IMR-90 (cell line): ENCODE measurements around the gene FFAR3. TPM values are rescaled to one million over a fixed set of nuclear protein-coding genes. Genes with fewer than 3 reads are reported as not detected.

Experiments used
- ATAC-seq: fragments of 200-7000 bp; cut with Tn5 transposase; 2 replicates; pipeline ENCODE4 v1.9.1; 2020; ENCODE audit warnings: low read depth, mild to moderate bottlenecking, moderate library complexity
- BruUV-seq: library from RNA; stranded (reverse); fragments of 400-500 nt; replicated peaks from 2 replicates; lab custom pipeline; 2021; lab: Mats Ljungman, UMichigan
- CTCF ChIA-PET: fragments of 300-600 bp; formaldehyde crosslinking; extraction: SDS; loops from one replicate; lab custom pipeline; 2021; ENCODE audit warnings: antibody characterized with exemption; lab: Yijun Ruan, JAX
- POLR2A ChIA-PET: fragments of 300-600 bp; sonication (Branson Sonifier 250); formaldehyde crosslinking; loops from one replicate; lab custom pipeline; 2022; ENCODE audit warnings: antibody characterized with exemption; ENCODE audit not compliant: unreplicated experiment; lab: Charles Lee
- DNase-seq: peaks from one replicate; pipeline ENCODE4 v3.0.0; 2013
- H2AFZ ChIP-seq: replicated peaks from 2 replicates; pipeline ENCODE3; 2013; ENCODE audit warnings: low read length, mild to moderate bottlenecking; ENCODE audit not compliant: poor library complexity
- H2AK5ac ChIP-seq: 2 replicates; pipeline ENCODE4 v1.6.1; 2013; ENCODE audit warnings: low read depth, low read length, inconsistent platforms
- H2AK9ac ChIP-seq: replicated peaks from 2 replicates; pipeline ENCODE3; 2013; ENCODE audit warnings: mild to moderate bottlenecking, low read depth, low read length, moderate library complexity; ENCODE audit not compliant: poor library complexity
- H2BK120ac ChIP-seq: 2 replicates; pipeline ENCODE4 v1.6.1; 2013; ENCODE audit warnings: low read depth, low read length, inconsistent platforms
- H2BK15ac ChIP-seq: 3 replicates; pipeline ENCODE4 v1.6.1; 2013; ENCODE audit warnings: low read depth, low read length, inconsistent platforms
- H2BK20ac ChIP-seq: 2 replicates; pipeline ENCODE4 v1.6.1; 2013; ENCODE audit warnings: low read depth, mild to moderate bottlenecking, inconsistent platforms, low read length, moderate library complexity
- H2BK5ac ChIP-seq: 2 replicates; pipeline ENCODE4 v1.6.1; 2013; ENCODE audit warnings: mild to moderate bottlenecking, low read depth, low read length, inconsistent platforms; ENCODE audit not compliant: poor library complexity, severe bottlenecking
- H3K14ac ChIP-seq: replicated peaks from 2 replicates; pipeline ENCODE4 v1.6.1; 2013; ENCODE audit warnings: low read depth, low read length, inconsistent platforms
- H3K18ac ChIP-seq: 2 replicates; pipeline ENCODE4 v1.6.1; 2013; ENCODE audit warnings: low read depth, low read length, control low read depth
- H3K23ac ChIP-seq: 2 replicates; pipeline ENCODE4 v1.6.1; 2013; ENCODE audit warnings: low read depth, low read length, inconsistent platforms
- H3K27ac ChIP-seq: 2 replicates; pipeline ENCODE4 v1.5.1; 2013; ENCODE audit warnings: mild to moderate bottlenecking, control low read depth, low read length; ENCODE audit not compliant: insufficient read depth
- H3K27me3 ChIP-seq: 2 replicates; pipeline ENCODE4 v1.6.1; 2013; ENCODE audit warnings: low read length; ENCODE audit not compliant: control insufficient read depth, insufficient read depth
- H3K36me3 ChIP-seq: 2 replicates; pipeline ENCODE4 v1.6.1; 2013; ENCODE audit warnings: low read length, mixed read lengths; ENCODE audit not compliant: control insufficient read depth, insufficient read depth
- H3K4ac ChIP-seq: 2 replicates; pipeline ENCODE4 v1.6.1; 2013; ENCODE audit warnings: low read depth, low read length, inconsistent platforms
- H3K4me1 ChIP-seq: 2 replicates; pipeline ENCODE4 v1.6.1; 2013; ENCODE audit warnings: low read length, mixed read lengths; ENCODE audit not compliant: control insufficient read depth, insufficient read depth
- H3K4me2 ChIP-seq: 2 replicates; pipeline ENCODE4 v1.6.1; 2013; ENCODE audit warnings: low read depth, mild to moderate bottlenecking, control low read depth, low read length, moderate library complexity
- H3K4me3 ChIP-seq: 2 replicates; pipeline ENCODE4 v1.5.1; 2013; ENCODE audit warnings: low read depth, mild to moderate bottlenecking, control low read depth, low read length, moderate library complexity; ENCODE audit not compliant: insufficient read depth
- H3K56ac ChIP-seq: 2 replicates; pipeline ENCODE4 v1.6.1; 2013; ENCODE audit warnings: low read length, inconsistent platforms; ENCODE audit not compliant: insufficient read depth; ENCODE audit errors: extremely low read depth
- H3K79me1 ChIP-seq, 2 experiments: 2 replicates each; pipeline ENCODE4 v1.6.1; 2013; ENCODE audit warnings: low read length in 2 of 2, inconsistent platforms in 1 of 2, low read depth in 1 of 2
- H3K9ac ChIP-seq: 2 replicates; pipeline ENCODE4 v1.6.1; 2013; ENCODE audit warnings: low read depth, low read length, control low read depth
- H3K9me1 ChIP-seq: 2 replicates; pipeline ENCODE4 v1.6.1; 2013; ENCODE audit warnings: low read length, inconsistent platforms; ENCODE audit not compliant: insufficient read depth
- H3K9me3 ChIP-seq: 2 replicates; pipeline ENCODE4 v1.6.1; 2013; ENCODE audit warnings: low read length; ENCODE audit not compliant: control insufficient read depth, insufficient read depth
- H4K20me1 ChIP-seq: 2 replicates; pipeline ENCODE4 v1.6.1; 2013; ENCODE audit warnings: low read length, inconsistent platforms; ENCODE audit not compliant: insufficient read depth
- H4K5ac ChIP-seq: 2 replicates; pipeline ENCODE4 v1.6.1; 2013; ENCODE audit warnings: mild to moderate bottlenecking, low read depth, low read length, control low read depth
- H4K8ac ChIP-seq, 2 experiments: 2 replicates each; pipeline ENCODE4 v1.6.1; 2013; ENCODE audit warnings: low read depth in 2 of 2, low read length in 2 of 2, control low read depth in 1 of 2, inconsistent platforms in 1 of 2
- H4K91ac ChIP-seq: 2 replicates; pipeline ENCODE4 v1.6.1; 2013; ENCODE audit warnings: low read depth, low read length, inconsistent platforms; ENCODE audit not compliant: insufficient read depth
- CEBPB ChIP-seq: IDR thresholded peaks from 2 replicates; pipeline ENCODE4 v1.6.1; 2012; ENCODE audit warnings: low read depth, low read length, improper control_type of control experiment
- MAFK ChIP-seq: IDR thresholded peaks from 2 replicates; pipeline ENCODE4 v1.6.1; 2012; ENCODE audit warnings: low read depth, low read length, improper control_type of control experiment
- MXI1 ChIP-seq: IDR thresholded peaks from 2 replicates; pipeline ENCODE4 v1.6.1; 2012; ENCODE audit warnings: low read depth, mild to moderate bottlenecking, low read length, moderate library complexity, borderline replicate concordance
- RAD21 ChIP-seq: IDR thresholded peaks from 2 replicates; pipeline ENCODE4 v1.6.1; 2012; ENCODE audit warnings: low read length, improper control_type of control experiment
- RCOR1 ChIP-seq: IDR thresholded peaks from 2 replicates; pipeline ENCODE4 v1.6.1; 2012; ENCODE audit warnings: mild to moderate bottlenecking, low read length, improper control_type of control experiment; ENCODE audit not compliant: insufficient replicate concordance
- RFX5 ChIP-seq: IDR thresholded peaks from 2 replicates; pipeline ENCODE4 v1.8.0; 2012; ENCODE audit warnings: low read depth, mild to moderate bottlenecking, low read length, moderate library complexity
- WGBS, 2 experiments: methylation state at CpG; one replicate each; pipeline versions ENCODE4 v1.1.5 to v1.1.7; 2013; ENCODE audit warnings: missing lambda C conversion rate in 2 of 2; ENCODE audit not compliant: insufficient read length in 1 of 2; ENCODE audit errors: extremely low coverage in 2 of 2; 5-methylcytosine and 5-hydroxymethylcytosine counted together
- dilution Hi-C: fragments of 300-500 bp; cut with HindIII; formaldehyde crosslinking; loops from one replicate; pipeline ENCODE4 v1.14.3; 2018; ENCODE audit warnings: low sequenced_read_pairs; ENCODE audit not compliant: unreplicated experiment
- in situ Hi-C: fragments of 300-500 bp; cut with MboI; formaldehyde crosslinking; loops from 3 replicates; pipeline ENCODE4 v1.14.3; 2019; ENCODE audit warnings: low sequenced_read_pairs, inconsistent platforms, mixed read lengths
- intact Hi-C: fragments of 100-400 bp; cut with micrococcal nuclease; formaldehyde crosslinking; loops from 2 replicates; pipeline ENCODE4 v1.10.0; 2022
- polyA plus RNA-seq, 3 experiments: library from polyadenylated mRNA; depleted of rRNA; stranded (reverse); fragments of >200 nt; gene quantifications; 2 replicates each; pipeline ENCODE4 v1.2.3, GENCODE V29; 2012; ENCODE audit warnings: low replicate concordance in 1 of 3
- total RNA-seq: library from RNA; depleted of rRNA; stranded (reverse); fragments of >200 nt; gene quantifications from 2 replicates; pipeline ENCODE4 v1.2.3, GENCODE V29; 2012

FFAR3 gene
- total and polyA plus RNA-seq, 2 of the 4 experiments (the other 2 are of a cell fraction) = not detected

DNA sequence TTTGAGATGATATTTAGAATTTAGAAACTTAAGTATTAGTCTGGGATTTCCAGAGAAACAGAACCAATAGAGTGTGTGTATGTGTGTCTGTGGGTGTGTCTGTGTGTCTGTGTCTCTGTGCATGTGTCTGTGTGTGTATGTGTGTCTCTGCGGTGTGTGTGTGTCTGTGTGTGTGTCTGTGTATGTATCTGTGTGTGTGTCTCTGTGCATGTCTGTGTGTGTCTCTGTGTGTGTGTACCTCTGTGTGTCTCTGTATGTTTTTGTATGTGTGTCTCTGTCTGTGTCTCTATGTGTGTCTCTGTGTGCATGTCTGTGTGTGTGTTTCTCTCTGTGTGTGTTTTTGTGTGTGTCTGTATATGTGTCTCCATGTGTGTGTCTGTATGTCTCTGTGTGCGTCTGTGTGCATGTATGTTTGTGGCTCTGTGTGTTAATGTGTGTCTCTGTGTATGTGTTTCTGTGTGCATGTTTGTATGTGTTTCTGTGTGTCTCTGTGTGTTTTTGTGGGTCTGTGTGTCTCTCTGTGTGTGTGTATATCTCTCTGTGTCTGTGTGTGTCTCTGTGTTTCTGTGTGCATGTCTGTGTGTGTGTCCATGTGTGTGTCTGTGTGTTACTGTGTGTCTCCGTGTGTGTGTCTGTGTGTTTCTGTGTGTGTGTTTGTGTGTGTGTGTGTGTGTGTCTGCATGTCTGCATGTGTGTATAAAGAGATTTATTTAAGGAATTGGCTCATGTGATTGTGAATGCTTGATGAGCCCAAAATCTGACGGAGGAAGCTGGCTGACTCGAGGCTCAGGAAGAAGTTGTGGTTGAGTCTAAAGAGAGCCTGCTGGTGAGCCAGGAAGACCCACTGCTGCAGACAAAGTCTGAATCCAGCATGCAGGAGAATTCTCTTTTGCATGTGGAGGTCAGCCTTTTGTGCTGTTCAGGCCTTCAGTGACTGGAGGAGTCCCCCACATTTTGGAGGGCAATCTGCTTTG is 34.8 kb downstream of the FFAR3 start:
- H4K5ac ChIP-seq = no peak overlapping the region
- H4K20me1 ChIP-seq = no peaks in the 10 kb centered on the region
- no peak overlapping the region for H3K4me3 ChIP-seq
- H3K56ac ChIP-seq = no peak overlapping the region; the same call in 1 of the 2 replicates
- H2AFZ ChIP-seq = no peak overlapping the region
- POLR2A ChIA-PET = no interaction called here
- dilution Hi-C loops (no loop called here), in situ Hi-C loops (no loop called here), intact Hi-C loops (no loop called here)
- no peak overlapping the region for H3K27ac ChIP-seq
- no peak overlapping the region for H2BK20ac ChIP-seq
- H2BK5ac ChIP-seq = peak overlapping the region; percentile 62
- H4K8ac ChIP-seq = no peak overlapping the region
- H3K4me2 ChIP-seq = no peak overlapping the region
- H2AK5ac ChIP-seq = no peak overlapping the region
- H3K36me3 ChIP-seq = no peaks in the 10 kb centered on the region
- H3K27me3 ChIP-seq = 0 out of 2 replicates have a peak, but pooled peaks cover 2% of the 10 kb centered on the region
- no peak for DNase-seq
- no peak overlapping the region for H3K23ac ChIP-seq
- no peak overlapping the region for H2BK120ac ChIP-seq
- H3K4me1 ChIP-seq = no peaks in the 10 kb centered on the region
- no peaks in the 10 kb centered on the region for H3K9me3 ChIP-seq
- H3K9me1 ChIP-seq = no peaks in the 10 kb centered on the region
- no peak overlapping the region for H4K91ac ChIP-seq
- CTCF ChIA-PET = no interaction called here
- H3K14ac ChIP-seq = no peak overlapping the region
- BruUV-seq = no TSS peak
- ATAC-seq = no peak
- H2BK15ac ChIP-seq = no peak overlapping the region
- 47% methylated on average over 4 of the region's 5 CpGs; no CpG with 5 or more reads in 1 of the 2 experiments for WGBS, 2 experiments
- no peak overlapping the region for H3K9ac ChIP-seq
- H2AK9ac ChIP-seq = no peak overlapping the region
- TF ChIP-seq MXI1 (no peak), MAFK (no peak), RCOR1 (no peak), RFX5 (no peak), CEBPB (no peak), RAD21 (no peak)
- no peaks in the 10 kb centered on the region for H3K79me1 ChIP-seq
- no peak overlapping the region for H3K4ac ChIP-seq
- H3K18ac ChIP-seq = no peak overlapping the region
